GM12878 (cell line): Measurements from ENCODE around the gene OR9Q1. TPM values are rescaled to one million over a fixed set of nuclear protein-coding genes. Genes with fewer than 3 reads are reported as not detected.

Experiments used
- ATAC-seq: fragments of 200-7000 bp; cut with Tn5 transposase; 3 replicates; pipeline ENCODE4 v1.9.1; 2020; ENCODE audit warnings: mild to moderate bottlenecking, moderate library complexity
- BruUV-seq: library from RNA; stranded (reverse); fragments of 400-500 nt; replicated peaks from 2 replicates; lab custom pipeline; 2021; lab: Mats Ljungman, UMichigan
- CTCF ChIA-PET: fragments of 300-600 bp; sonication (Branson Sonifier 250); formaldehyde crosslinking; extraction: SDS; loops from one replicate; lab custom pipeline; 2021; ENCODE audit warnings: inconsistent platforms; lab: Yijun Ruan, JAX
- POLR2A ChIA-PET: fragments of 350-600 bp; formaldehyde crosslinking; extraction: SDS; loops from one replicate; lab custom pipeline; 2021; ENCODE audit warnings: inconsistent platforms; lab: Charles Lee
- RAD21 ChIA-PET: fragments of 300-600 bp; sonication (Branson Sonifier 250); formaldehyde crosslinking; loops from one replicate; lab custom pipeline; 2023; ENCODE audit warnings: antibody characterized with exemption; ENCODE audit not compliant: unreplicated experiment; lab: Charles Lee
- SMC1A ChIA-PET: fragments of 300-600 bp; sonication (Branson Sonifier 250); formaldehyde crosslinking; loops from one replicate; lab custom pipeline; 2023; ENCODE audit not compliant: unreplicated experiment, uncharacterized antibody; lab: Charles Lee
- DNase-seq: peaks from one replicate; pipeline ENCODE4 v3.0.0-alpha.2; 2011; ENCODE audit warnings: low read depth, low spot score
- FAIRE-seq: peaks from 3 replicates; lab custom pipeline; 2011; peaks lifted over from hg19 to GRCh38; lab: Jason Lieb, UNC
- H2AFZ ChIP-seq: 2 replicates; pipeline ENCODE4 v1.6.0; 2011; ENCODE audit warnings: low read depth, low read length, control low read depth; ENCODE audit not compliant: control insufficient read depth
- H3K27ac ChIP-seq: 2 replicates; pipeline ENCODE4 v1.5.1; 2011; ENCODE audit warnings: control low read depth; ENCODE audit not compliant: control insufficient read depth, insufficient read depth
- H3K27me3 ChIP-seq, 2 experiments: replicated peaks in 1 of 2; 2 replicates each; pipeline versions ENCODE4 v1.6.0 to v1.6.1; 2011; ENCODE audit warnings: low read length in 1 of 2; ENCODE audit not compliant: control insufficient read depth in 2 of 2, insufficient read depth in 2 of 2
- H3K36me3 ChIP-seq, 2 experiments: 2 replicates each; pipeline ENCODE4 v1.5.1; 2011; ENCODE audit warnings: low read length in 1 of 2; ENCODE audit not compliant: control insufficient read depth in 2 of 2, insufficient read depth in 2 of 2
- H3K4me1 ChIP-seq: 2 replicates; pipeline ENCODE4 v1.6.1; 2011; ENCODE audit warnings: mild to moderate bottlenecking, low read length, moderate library complexity, mixed read lengths; ENCODE audit not compliant: control insufficient read depth, insufficient read depth
- H3K4me2 ChIP-seq: 2 replicates; pipeline ENCODE4 v1.6.0; 2011; ENCODE audit warnings: control low read depth; ENCODE audit not compliant: control insufficient read depth, insufficient read depth
- H3K4me3 ChIP-seq: fragments of 200-600 bp; sonication (generic); 2 replicates; pipeline ENCODE4 v1.5.1; 2016
- H3K79me2 ChIP-seq: 2 replicates; pipeline ENCODE4 v1.6.0; 2011; ENCODE audit warnings: low read length; ENCODE audit not compliant: control insufficient read depth, insufficient read depth
- H3K9ac ChIP-seq: 2 replicates; pipeline ENCODE4 v1.8.0; 2011; ENCODE audit warnings: low read length, control low read depth, mixed read lengths; ENCODE audit not compliant: control insufficient read depth, insufficient read depth
- H3K9me3 ChIP-seq: replicated peaks from 3 replicates; pipeline ENCODE4 v1.5.1; 2011; ENCODE audit warnings: mild to moderate bottlenecking, low read length; ENCODE audit not compliant: control insufficient read depth, insufficient read depth
- H4K20me1 ChIP-seq: 2 replicates; pipeline ENCODE4 v1.6.0; 2011; ENCODE audit not compliant: control insufficient read depth, insufficient read depth
- BCL11A ChIP-seq: IDR thresholded peaks from 2 replicates; pipeline ENCODE4 v1.6.1; 2011; ENCODE audit warnings: low read depth, low read length
- FOXK2 ChIP-seq: fragments of 450-650 bp; IDR thresholded peaks from 2 replicates; pipeline ENCODE4 v1.6.1; 2017; ENCODE audit warnings: mild to moderate bottlenecking, moderate library complexity
- FOXM1 ChIP-seq: IDR thresholded peaks from 2 replicates; pipeline ENCODE4 v1.6.1; 2012; ENCODE audit warnings: low read depth, mild to moderate bottlenecking, inconsistent platforms, low read length, moderate library complexity
- GATAD2B ChIP-seq: fragments of 450-650 bp; conservative IDR thresholded peaks from 2 replicates; pipeline ENCODE4 v1.6.1; 2017; ENCODE audit warnings: low read depth, mild to moderate bottlenecking, moderate library complexity
- HDAC6 ChIP-seq: fragments of 200-600 bp; sonication (generic); IDR thresholded peaks from one replicate; pipeline ENCODE4 v1.8.0; 2017; ENCODE audit warnings: antibody characterized with exemption; ENCODE audit not compliant: unreplicated experiment
- IRF5 ChIP-seq: fragments of 450-650 bp; IDR thresholded peaks from 2 replicates; pipeline ENCODE4 v1.6.1; 2017; ENCODE audit warnings: borderline replicate concordance
- MTA2 ChIP-seq: fragments of 450-650 bp; IDR thresholded peaks from 2 replicates; pipeline ENCODE4 v1.6.1; 2016; ENCODE audit warnings: low read depth, mild to moderate bottlenecking, moderate library complexity
- NFYA ChIP-seq: IDR thresholded peaks from 2 replicates; pipeline ENCODE4 v1.6.1; 2011; ENCODE audit warnings: low read depth, mild to moderate bottlenecking, low read length, improper control_type of control experiment, borderline replicate concordance
- PAX5 ChIP-seq: IDR thresholded peaks from 2 replicates; pipeline ENCODE4 v1.6.1; 2011; ENCODE audit warnings: low read depth, low read length, borderline replicate concordance
- RBBP5 ChIP-seq: fragments of 200-600 bp; sonication (generic); conservative IDR thresholded peaks from 2 replicates; pipeline ENCODE4 v1.6.1; 2016
- SIX5 ChIP-seq: IDR thresholded peaks from 2 replicates; pipeline ENCODE4 v1.6.1; 2011; ENCODE audit warnings: mild to moderate bottlenecking, low read depth, low read length, moderate library complexity; ENCODE audit not compliant: severe bottlenecking
- SKIL ChIP-seq: fragments of 450-650 bp; IDR thresholded peaks from 2 replicates; pipeline ENCODE4 v1.6.1; 2017; ENCODE audit warnings: mild to moderate bottlenecking, low read depth, inconsistent platforms; ENCODE audit not compliant: poor library complexity, severe bottlenecking
- TCF3 ChIP-seq: IDR thresholded peaks from 2 replicates; pipeline ENCODE4 v1.6.1; 2012; ENCODE audit warnings: low read depth, mild to moderate bottlenecking, low read length, borderline replicate concordance; ENCODE audit not compliant: insufficient read depth
- ZNF622 ChIP-seq: fragments of 450-650 bp; IDR thresholded peaks from 2 replicates; pipeline ENCODE4 v1.6.1; 2017; ENCODE audit warnings: mild to moderate bottlenecking, inconsistent platforms
- WGBS: methylation state at CpG from one replicate; pipeline ENCODE4 v1.1.6; 2016; ENCODE audit warnings: low lambda C conversion rate; ENCODE audit not compliant: insufficient replicate concordance, insufficient coverage; ENCODE audit errors: missing lambda C conversion rate; 5-methylcytosine and 5-hydroxymethylcytosine counted together
- in situ Hi-C: fragments of 300-500 bp; cut with MboI; formaldehyde crosslinking; loops from 9 replicates; pipeline ENCODE4 v1.14.3; 2018; ENCODE audit warnings: mixed read lengths
- intact Hi-C: fragments of 100-400 bp; cut with micrococcal nuclease; formaldehyde crosslinking; loops from one replicate; pipeline ENCODE4 v1.14.2; 2022; ENCODE audit not compliant: unreplicated experiment
- polyA plus RNA-seq, 11 experiments: library from polyadenylated mRNA; depleted of rRNA in 4 of 11; unstranded in 6 of 11; stranded (reverse) in 5 of 11; fragments of >200 nt; fragmentation: Nextera tagmentation in 4 of 11; fragmentation: Illumina TruSeq in 1 of 11; extraction: Ambion mirVana in 4 of 11; extraction: Trizol in 1 of 11; gene quantifications; 1 replicate in 1 of 11; 2 replicates in 10 of 11; pipeline versions ENCODE4 v1.2.1 to v1.2.3, GENCODE V29; 2011 to 2016; ENCODE audit warnings: inconsistent platforms in 2 of 11, missing spikeins in 2 of 11, low read depth in 1 of 11
- total RNA-seq, 4 experiments: library from RNA; depleted of rRNA in 3 of 4; stranded (reverse); fragments of >200 nt in 3 of 4; fragmentation: Illumina TruSeq in 1 of 4; extraction: Trizol in 1 of 4; gene quantifications; 2 replicates each; pipeline versions ENCODE4 v1.2.1 to v1.2.3, GENCODE V29; 2013 to 2021
- TF ChIP-seq, protein P1 (sequence below): fragments of 450-650 bp; IDR thresholded peaks from 2 replicates; pipeline ENCODE4 v1.6.1; 2016; ENCODE audit warnings: mild to moderate bottlenecking

Gene OR9Q1
- total and polyA plus RNA-seq, 10 of the 15 experiments (the other 5 are each of a cell fraction or from before 2014, with no cell fraction given) = not detected

- POLR2A ChIA-PET = no interaction called here
Observed at GRCh38 chr11:58086528-58086927, 62.8 kb downstream of the OR9Q1 start.

More at GRCh38 chr11:58086528-58086927, 62.8 kb downstream of the OR9Q1 start:
- H3K79me2 ChIP-seq = no peaks in the 10 kb centered on the region
- ChIA-PET RAD21 (no interaction called here), CTCF (no interaction called here)
- BruUV-seq = no TSS peak
- intact Hi-C loops = no loop called here
- TF ChIP-seq TCF3 (no peak), HDAC6 (no peak), PAX5 (no peak), GATAD2B (no peak), FOXK2 (no peak), FOXM1 (no peak), ZNF622 (no peak), IRF5 (no peak), SIX5 (no peak), BCL11A (no peak), MTA2 (no peak), SKIL (no peak), RBBP5 (no peak), NFYA (no peak)
- TF ChIP-seq, protein P1, sequence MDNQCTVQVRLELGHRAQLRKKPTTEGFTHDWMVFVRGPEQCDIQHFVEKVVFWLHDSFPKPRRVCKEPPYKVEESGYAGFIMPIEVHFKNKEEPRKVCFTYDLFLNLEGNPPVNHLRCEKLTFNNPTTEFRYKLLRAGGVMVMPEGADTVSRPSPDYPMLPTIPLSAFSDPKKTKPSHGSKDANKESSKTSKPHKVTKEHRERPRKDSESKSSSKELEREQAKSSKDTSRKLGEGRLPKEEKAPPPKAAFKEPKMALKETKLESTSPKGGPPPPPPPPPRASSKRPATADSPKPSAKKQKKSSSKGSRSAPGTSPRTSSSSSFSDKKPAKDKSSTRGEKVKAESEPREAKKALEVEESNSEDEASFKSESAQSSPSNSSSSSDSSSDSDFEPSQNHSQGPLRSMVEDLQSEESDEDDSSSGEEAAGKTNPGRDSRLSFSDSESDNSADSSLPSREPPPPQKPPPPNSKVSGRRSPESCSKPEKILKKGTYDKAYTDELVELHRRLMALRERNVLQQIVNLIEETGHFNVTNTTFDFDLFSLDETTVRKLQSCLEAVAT = no peak
- TF ChIP-seq, all 136 proteins: peak for 0
- in situ Hi-C loops = no loop called here
- Histone ChIP-seq H4K20me1 (no peaks in the 10 kb centered on the region), H3K4me1 (no peaks in the 10 kb centered on the region), H2AFZ (no peak overlapping the region), H3K9ac (no peak overlapping the region), H3K36me3 (no peaks in the 10 kb centered on the region), H3K4me3 (no peak overlapping the region), H3K9me3 (no peaks in the 10 kb centered on the region), H3K27me3 (no peaks in the 10 kb centered on the region), H3K4me2 (no peak overlapping the region), H3K27ac (no peak overlapping the region)
- 0% methylated on average over 2 of the region's 2 CpGs for whole genome bisulfite sequencing
- SMC1A ChIA-PET = interaction anchor here (0.7 kb wide), 1 partner anchor 10 kb away, joined by 3 read pairs; no protein-coding TSS in a partner anchor
- no peak for DNase-seq
- no peak for FAIRE-seq
- ATAC-seq = no peak
